Heart right ventricle (tissue), 16 donors: ENCODE measurements around the gene ALPK1. TPM values are rescaled to one million over a fixed set of nuclear protein-coding genes. Genes with fewer than 3 reads are reported as not detected.

Source experiments
- ATAC-seq, 8 donors: fragments of 200-7000 bp; cut with Tn5 transposase; one replicate each; pipeline ENCODE4 v1.9.1; 2020; ENCODE audit warnings: mild to moderate bottlenecking in 8 of 8, moderate library complexity in 8 of 8, moderate number of reproducible peaks in 1 of 8
- DNase-seq, 2 donors: peaks; one replicate each; pipeline ENCODE4 v3.0.0-alpha.2; 2020
- H3K27ac ChIP-seq, 10 donors: fragments of 200-600 bp; sonication (generic) in 2 of 10; one replicate each; pipeline versions ENCODE4 v1.5.0 to v1.8.0; 2020 to 2022; ENCODE audit warnings: mild to moderate bottlenecking in 3 of 10
- H3K27me3 ChIP-seq, 7 donors: fragments of 200-600 bp; one replicate each; pipeline ENCODE4 v1.8.0; 2021 to 2022; ENCODE audit warnings: mild to moderate bottlenecking in 2 of 7
- H3K36me3 ChIP-seq, 9 donors: fragments of 200-600 bp; sonication (generic) in 1 of 9; one replicate each; pipeline versions ENCODE4 v1.5.0 to v1.8.0; 2020 to 2022; ENCODE audit warnings: mild to moderate bottlenecking in 2 of 9
- H3K4me1 ChIP-seq, 9 donors: fragments of 200-600 bp; sonication (generic) in 1 of 9; one replicate each; pipeline versions ENCODE4 v1.5.0 to v1.8.0; 2020 to 2022; ENCODE audit warnings: mild to moderate bottlenecking in 4 of 9
- H3K4me3 ChIP-seq, 10 donors: fragments of 200-600 bp; sonication (generic) in 2 of 10; one replicate each; pipeline versions ENCODE4 v1.5.0 to v1.8.0; 2020 to 2022; ENCODE audit warnings: mild to moderate bottlenecking in 7 of 10, moderate library complexity in 2 of 10
- H3K9me3 ChIP-seq, 11 donors: fragments of 200-600 bp in 10 of 11; sonication (generic) in 2 of 11; one replicate each; pipeline versions ENCODE4 v1.5.0 to v1.8.0; 2013 to 2022; ENCODE audit warnings: mild to moderate bottlenecking in 2 of 11, control low read depth in 1 of 11, moderate library complexity in 1 of 11
- CTCF ChIP-seq, 9 donors: fragments of 200-600 bp; sonication (generic) in 2 of 9; IDR thresholded peaks; one replicate each; pipeline versions ENCODE4 v1.5.0 to v1.8.0; 2021 to 2022; ENCODE audit warnings: antibody characterized with exemption in 9 of 9, mild to moderate bottlenecking in 5 of 9, moderate library complexity in 1 of 9
- WGBS, 2 donors: extraction: QIAGEN DNeasy Blood & Tissue Kit; methylation state at CpG; one replicate each; pipeline ENCODE4 v1.1.7; 2013; ENCODE audit warnings: inconsistent platforms in 1 of 2; 5-methylcytosine and 5-hydroxymethylcytosine counted together
- intact Hi-C, 10 donors: fragments of 100-400 bp; cut with DNase I; formaldehyde crosslinking; loops; one replicate each; pipeline versions ENCODE4 v1.11.1 to v1.14.2; 2022
- polyA plus RNA-seq, 2 donors: library from polyadenylated mRNA; stranded (reverse); fragments of 200-250 nt; gene quantifications; one replicate each; pipeline ENCODE4 v1.2.3, GENCODE V29; 2013
- total RNA-seq, 10 donors: library from RNA; stranded (reverse); fragmentation: NEBNext Ultra II Directional in 3 of 10; extraction: Animal tissue kit (Norgen Biotek cat#: 25700) in 3 of 10; gene quantifications; one replicate each; pipeline versions ENCODE4 v1.2.1 to v1.2.4, GENCODE V29; 2021 to 2023
- donor health status: Arrhythmogenic right ventricular cardiomyopathy.
- donor health status: ischemic (EF 13 %, LVEDD 7.1; RV severe dilation, severe dysfunction).
- donor health status: healthy with polysubstance abuse.
- donor health status: DM: no; HTN: yes; CAD: no.
- donor health status: DM: no; HTN: no; CAD: no.
- donor health status: ischemic (EF 25% LVEDD 6.9; RV normal size, moderate dysfunction).
- donor health status: ischemic (EF 25% LVEDD 5.7; RV mildly dilated, moderate dysfunction).
- donor health status: healthy.
- donor health status: DM: yes; HTN: yes; CAD: no.
- donor health status: Ischemic cardiomyopathy.
- donor health status: ischemic (EF 35%, LVEDD 5.7; RV mildly dilated, moderate dysfunction).
- donor health status: nonischemic (EF 11% LVEDD 7.7; RV severe dilation, severe dysfunction).
- donor health status: DM: yes; HTN: yes; CAD: no.
- donor health status: PGD.
- donor health status: ischemic (EF 29% LVEDD 5.4; RV normal size, mild dysfunction).
- donor health status: nonischemic (EF 23%, LVEDD 6.1; RV moderate dilation, normal function).

ALPK1 gene
- total and polyA plus RNA-seq, 12 donors, result 1.1 to 11.0 (median 4.4) TPM

GRCh38 chr4:112277220-112277619 is 19.9 kb upstream of the ALPK1 start:
- Histone ChIP-seq H3K27ac (peak overlapping the region in 1 of 10 donors; percentile 10), H3K4me1 (peaks cover 0 to 41% (median 6%) of the 10 kb centered on the region in 9 donors), H3K9me3 (peaks cover 0 to 3% (median 0%) of the 10 kb centered on the region in 11 donors), H3K27me3 (no peaks in the 10 kb centered on the region), H3K36me3 (peaks cover 0 to 25% (median 0%) of the 10 kb centered on the region in 9 donors), H3K4me3 (no peak overlapping the region)
- 91 to 92% methylated on average over 3 of the region's 3 CpGs for WGBS, 2 donors
- ATAC-seq (peak in 1 of 8 donors; percentile 35), DNase-seq (no peak)
- no peak for TF ChIP-seq CTCF (IDR thresholded peaks at IDR 0.05)
- intact Hi-C loops, result no loop called here

GRCh38 chr4:112277705-112278448 is 19.3 kb upstream of the ALPK1 start:
- ATAC-seq (no peak), DNase-seq (no peak)
- Histone ChIP-seq H3K4me1 (peaks cover 0 to 44% (median 6%) of the 10 kb centered on the region in 9 donors), H3K27ac (no peak overlapping the region), H3K27me3 (no peaks in the 10 kb centered on the region), H3K4me3 (no peak overlapping the region), H3K9me3 (no peaks in the 10 kb centered on the region), H3K36me3 (peaks cover 0 to 25% (median 0%) of the 10 kb centered on the region in 9 donors)
- intact Hi-C loops, result no loop called here
- no peak for TF ChIP-seq CTCF (IDR thresholded peaks at IDR 0.05)
- WGBS, 2 donors, result 82 to 84% methylated on average over 10 of the region's 10 CpGs

- DNase-seq (no peak), ATAC-seq (peak in 7 of 8 donors; percentile 29 to 85 (median 72))
- Histone ChIP-seq H3K4me3 (peak overlapping the region in 6 of 10 donors; percentile 5 to 37 (median 22)), H3K9me3 (no peaks in the 10 kb centered on the region), H3K36me3 (peaks cover 0 to 25% (median 0%) of the 10 kb centered on the region in 9 donors), H3K4me1 (peaks cover 0 to 49% (median 10%) of the 10 kb centered on the region in 9 donors), H3K27me3 (no peaks in the 10 kb centered on the region), H3K27ac (peak overlapping the region in 7 of 10 donors; percentile 0 to 54 (median 42))
- intact Hi-C loops, result no loop called here
- no peak for TF ChIP-seq CTCF (IDR thresholded peaks at IDR 0.05)
- 42 to 52% methylated on average over 10 of the region's 10 CpGs for WGBS, 2 donors
Measured at GRCh38 chr4:112279025-112279881, 17.9 kb upstream of the ALPK1 start.

GRCh38 chr4:112279882-112280315 is 17.3 kb upstream of the ALPK1 start:
- Histone ChIP-seq H3K27me3 (no peaks in the 10 kb centered on the region), H3K4me1 (peaks cover 0 to 52% (median 12%) of the 10 kb centered on the region in 9 donors), H3K27ac (peak overlapping the region in 6 of 10 donors; percentile 0 to 54 (median 22)), H3K36me3 (peaks cover 0 to 25% (median 0%) of the 10 kb centered on the region in 9 donors), H3K9me3 (no peaks in the 10 kb centered on the region), H3K4me3 (peak overlapping the region in 6 of 10 donors; percentile 5 to 37 (median 22))
- DNase-seq, result no peak
- peak in 2 of 8 donors; percentile 39 to 53 for ATAC-seq
- 70 to 78% methylated on average over 7 of the region's 7 CpGs for WGBS, 2 donors
- intact Hi-C loops, result no loop called here
- no peak for TF ChIP-seq CTCF (IDR thresholded peaks at IDR 0.05)
